Body of pancreas (tissue), 4 donors: ENCODE measurements around the gene TNFSF4. TPM values are rescaled to one million over a fixed set of nuclear protein-coding genes. Genes with fewer than 3 reads are reported as not detected.
A peak's percentile ranks its signal among the peaks of the same experiment; 100 is the strongest.

Experiments
- ATAC-seq: fragments of 150-250 bp; one replicate; pipeline ENCODE4 v1.9.1; 2016
- DNase-seq, 4 donors: peaks; one replicate each; pipeline ENCODE4 v3.0.0-alpha.2; 2019
- H3K27ac ChIP-seq, 4 donors: fragments of 200-600 bp; sonication (generic); 1 replicate in 3 of 4; 2 replicates in 1 of 4; pipeline versions ENCODE4 v1.5.1 to v1.6.1; 2016 to 2019; ENCODE audit warnings: mild to moderate bottlenecking in 1 of 4, mixed read lengths in 1 of 4, moderate library complexity in 1 of 4
- H3K27me3 ChIP-seq, 2 donors: fragments of 200-600 bp; sonication (generic); one replicate each; pipeline ENCODE4 v1.6.0; 2016; ENCODE audit warnings: mild to moderate bottlenecking in 1 of 2
- H3K36me3 ChIP-seq, 2 donors: fragments of 200-600 bp; sonication (generic); replicated peaks in 1 of 2; 2 replicates each; pipeline ENCODE4 v1.5.1; 2016; ENCODE audit warnings: low read depth in 2 of 2; ENCODE audit not compliant: insufficient read depth in 1 of 2
- H3K4me1 ChIP-seq: fragments of 200-600 bp; sonication (generic); one replicate; pipeline ENCODE4 v1.6.0; 2016
- H3K4me3 ChIP-seq, 2 donors: fragments of 200-600 bp; sonication (generic); 1 replicate in 1 of 2; 2 replicates in 1 of 2; pipeline ENCODE4 v1.5.1; 2016 to 2019
- H3K9me3 ChIP-seq, 3 donors: fragments of 200-600 bp; sonication (generic); 1 replicate in 2 of 3; 2 replicates in 1 of 3; pipeline ENCODE4 v1.5.1; 2016
- CTCF ChIP-seq, 7 experiments: fragments of 450-650 bp in 4 of 7; fragments of 200-600 bp in 3 of 7; sonication (generic) in 3 of 7; IDR thresholded peaks; one replicate each; pipeline ENCODE4 v1.5.1; 2016 to 2019; ENCODE audit warnings: antibody characterized with exemption in 7 of 7
- POLR2A ChIP-seq, 3 donors: fragments of 450-650 bp; IDR thresholded peaks; one replicate each; pipeline ENCODE4 v1.6.1; 2016; ENCODE audit warnings: antibody characterized with exemption in 3 of 3, mild to moderate bottlenecking in 2 of 3
- WGBS, 2 donors: methylation state at CpG; one replicate each; pipeline ENCODE4 v1.1.5; 2017; 5-methylcytosine and 5-hydroxymethylcytosine counted together
- intact Hi-C: fragments of 100-400 bp; cut with DNase I; formaldehyde crosslinking; loops from one replicate; pipeline ENCODE4 v1.15.1; 2023
- total RNA-seq, 2 donors: library from RNA; depleted of rRNA; stranded (reverse); fragments of >200 nt; gene quantifications; one replicate each; pipeline ENCODE4 v1.1.0, GENCODE V29; 2016

The TNFSF4 gene
- total RNA-seq, 2 donors from 2014 or later, result 1.3 TPM; not detected in 1

GRCh38 chr1:173148545-173148944 lies 58.6 kb downstream of the TNFSF4 start:
- ATAC-seq, result no peak

GRCh38 chr1:173140733-173141132 lies 66.4 kb downstream of the TNFSF4 start:
- WGBS, 2 donors, result 43 to 68% methylated on average over 2 of the region's 2 CpGs
- no peak for DNase-seq
- no peak for ATAC-seq
- H3K27ac ChIP-seq, result no peak overlapping the region
- H3K36me3 ChIP-seq, result no peaks in the 10 kb centered on the region
- peaks cover 0 to 5% (median 0%) of the 10 kb centered on the region in 3 donors for H3K9me3 ChIP-seq
- H3K27me3 ChIP-seq, result no peaks in the 10 kb centered on the region
- intact Hi-C loops, result no loop called here
- no peak for TF ChIP-seq CTCF (IDR thresholded peaks at IDR 0.05)
- no peak for TF ChIP-seq POLR2A (IDR thresholded peaks at IDR 0.05)
- no peak overlapping the region for H3K4me3 ChIP-seq
- no peaks in the 10 kb centered on the region for H3K4me1 ChIP-seq

More at GRCh38 chr1:173148545-173148944, 58.6 kb downstream of the TNFSF4 start:
- Histone ChIP-seq H3K27me3 (no peaks in the 10 kb centered on the region), H3K9me3 (peaks cover 0 to 8% (median 0%) of the 10 kb centered on the region in 3 donors), H3K36me3 (no peaks in the 10 kb centered on the region), H3K27ac (no peak overlapping the region), H3K4me1 (no peaks in the 10 kb centered on the region), H3K4me3 (no peak overlapping the region)
- no peak for DNase-seq
- TF ChIP-seq CTCF (IDR thresholded peaks at IDR 0.05), result no peak
- TF ChIP-seq POLR2A (IDR thresholded peaks at IDR 0.05), result no peak
- intact Hi-C loops, result no loop called here
- 58 to 61% methylated on average over 2 of the region's 2 CpGs for WGBS, 2 donors

GRCh38 chr1:173139706-173140105 lies 67.4 kb downstream of the TNFSF4 start:
- TF ChIP-seq POLR2A (IDR thresholded peaks at IDR 0.05) (no peak), CTCF (IDR thresholded peaks at IDR 0.05) (no peak)
- Histone ChIP-seq H3K4me1 (no peaks in the 10 kb centered on the region), H3K27me3 (no peaks in the 10 kb centered on the region), H3K27ac (no peak overlapping the region), H3K4me3 (no peak overlapping the region), H3K36me3 (no peaks in the 10 kb centered on the region), H3K9me3 (no peaks in the 10 kb centered on the region)
- no peak for DNase-seq
- intact Hi-C loops, result no loop called here
- no peak for ATAC-seq
- WGBS, 2 donors, result 90 to 93% methylated on average over 3 of the region's 3 CpGs

- no peak for TF ChIP-seq CTCF (IDR thresholded peaks at IDR 0.05)
- no peak for TF ChIP-seq POLR2A (IDR thresholded peaks at IDR 0.05)
- DNase-seq (no peak), ATAC-seq (no peak)
- WGBS, 2 donors, result 82 to 85% methylated on average over 2 of the region's 2 CpGs
- no peaks in the 10 kb centered on the region for H3K9me3 ChIP-seq
- H3K4me1 ChIP-seq, result no peaks in the 10 kb centered on the region
- no peak overlapping the region for H3K27ac ChIP-seq
- no peaks in the 10 kb centered on the region for H3K36me3 ChIP-seq
- H3K27me3 ChIP-seq, result no peaks in the 10 kb centered on the region
- no peak overlapping the region for H3K4me3 ChIP-seq
- intact Hi-C loops, result no loop called here
These were observed 69.9 kb downstream of the TNFSF4 start for GRCh38 chr1:173137107-173137706.

- ATAC-seq, result peak; percentile 35
- H3K36me3 ChIP-seq, result no peaks in the 10 kb centered on the region
- peak in 2 of 4 donors; percentile 18 to 24 for DNase-seq
- 71 to 77% methylated on average over 5 of the region's 5 CpGs for WGBS, 2 donors
- intact Hi-C loops, result no loop called here
- H3K27me3 ChIP-seq, result no peaks in the 10 kb centered on the region
- H3K27ac ChIP-seq, result no peak overlapping the region
- no peak for TF ChIP-seq CTCF (IDR thresholded peaks at IDR 0.05)
- no peak for TF ChIP-seq POLR2A (IDR thresholded peaks at IDR 0.05)
- no peaks in the 10 kb centered on the region for H3K4me1 ChIP-seq
- H3K9me3 ChIP-seq, result no peaks in the 10 kb centered on the region
- H3K4me3 ChIP-seq, result no peak overlapping the region
These were observed 72.3 kb downstream of the TNFSF4 start for GRCh38 chr1:173134800-173135199.
